ENCODE results near the gene SOSTDC1. TPM values are rescaled to one million over a fixed set of nuclear protein-coding genes. Genes with fewer than 3 reads are reported as not detected.

The SOSTDC1 gene
- total RNA-seq, 3 donors from 2014 or later: 2.6 to 11.6 TPM; not detected in 1

GRCh38 chr7:16420649-16421332 lies 44.7 kb downstream of the SOSTDC1 start:
- peak overlapping the region; percentile 98 for H3K27ac ChIP-seq
- peak in 2 of 3 donors; percentile 33 to 41 for TF ChIP-seq CTCF (IDR thresholded peaks at IDR 0.05)
- TF ChIP-seq POLR2A (IDR thresholded peaks at IDR 0.05): peak; percentile 87
- peak; percentile 67 to 93 (median 90) for TF ChIP-seq POLR2AphosphoS5 (IDR thresholded peaks at IDR 0.05)
- peaks cover 0 to 3% of the 10 kb centered on the region in 2 donors for H3K4me1 ChIP-seq
- no peaks in the 10 kb centered on the region for H3K27me3 ChIP-seq
- intact Hi-C loops (cut with DNase I; ENCODE audit: low total_unique reads): no loop called here
- H3K9me3 ChIP-seq: no peaks in the 10 kb centered on the region
- peak overlapping the region; percentile 62 to 78 (median 73) for H3K4me3 ChIP-seq
- DNase-seq (ENCODE audit: low spot score in 2 of 2): peak; percentile 75 to 80
- H3K36me3 ChIP-seq: no peaks in the 10 kb centered on the region

- peak overlapping the region; percentile 62 to 78 (median 73) for H3K4me3 ChIP-seq
- TF ChIP-seq POLR2A (IDR thresholded peaks at IDR 0.05) (no peak), CTCF (IDR thresholded peaks at IDR 0.05) (no peak), POLR2AphosphoS5 (IDR thresholded peaks at IDR 0.05) (no peak)
- no peaks in the 10 kb centered on the region for H3K9me3 ChIP-seq
- H3K36me3 ChIP-seq: no peaks in the 10 kb centered on the region
- peaks cover 0 to 3% of the 10 kb centered on the region in 2 donors for H3K4me1 ChIP-seq
- no peak for DNase-seq (ENCODE audit: low spot score in 2 of 2)
- no peaks in the 10 kb centered on the region for H3K27me3 ChIP-seq
- H3K27ac ChIP-seq: peak overlapping the region; percentile 98
- intact Hi-C loops (cut with DNase I; ENCODE audit: low total_unique reads): no loop called here
Measured at GRCh38 chr7:16420329-16420648, 45.2 kb downstream of the SOSTDC1 start.

- no peak for TF ChIP-seq CTCF (IDR thresholded peaks at IDR 0.05)
- TF ChIP-seq POLR2AphosphoS5 (IDR thresholded peaks at IDR 0.05): no peak
- TF ChIP-seq POLR2A (IDR thresholded peaks at IDR 0.05): no peak
- Histone ChIP-seq H3K9me3 (no peaks in the 10 kb centered on the region), H3K36me3 (no peaks in the 10 kb centered on the region), H3K4me1 (peaks cover 0 to 3% of the 10 kb centered on the region in 2 donors), H3K27me3 (no peaks in the 10 kb centered on the region), H3K4me3 (peak overlapping the region in 2 of 3 donors; percentile 73 to 78), H3K27ac (peak overlapping the region; percentile 98)
- intact Hi-C loops (cut with DNase I; ENCODE audit: low total_unique reads): no loop called here
- DNase-seq (ENCODE audit: low spot score in 2 of 2): no peak
Measured at GRCh38 chr7:16419859-16420258, 45.7 kb downstream of the SOSTDC1 start.

GRCh38 chr7:16419126-16419525 lies 46.4 kb downstream of the SOSTDC1 start:
- TF ChIP-seq POLR2A (IDR thresholded peaks at IDR 0.05): no peak
- no peak for TF ChIP-seq POLR2AphosphoS5 (IDR thresholded peaks at IDR 0.05)
- no peak for TF ChIP-seq CTCF (IDR thresholded peaks at IDR 0.05)

GRCh38 chr7:16417906-16418305 lies 47.6 kb downstream of the SOSTDC1 start:
- H3K27me3 ChIP-seq: no peaks in the 10 kb centered on the region
- peaks cover 0 to 3% of the 10 kb centered on the region in 2 donors for H3K4me1 ChIP-seq
- no peak overlapping the region for H3K27ac ChIP-seq
- no peak for DNase-seq (ENCODE audit: low spot score in 2 of 2)
- no peaks in the 10 kb centered on the region for H3K9me3 ChIP-seq
- intact Hi-C loops (cut with DNase I; ENCODE audit: low total_unique reads): no loop called here
- TF ChIP-seq CTCF (IDR thresholded peaks at IDR 0.05): no peak
- no peak for TF ChIP-seq POLR2A (IDR thresholded peaks at IDR 0.05)
- no peaks in the 10 kb centered on the region for H3K36me3 ChIP-seq
- H3K4me3 ChIP-seq: no peak overlapping the region

More at GRCh38 chr7:16419126-16419525, 46.4 kb downstream of the SOSTDC1 start:
- no peak overlapping the region for H3K27ac ChIP-seq
- intact Hi-C loops (cut with DNase I; ENCODE audit: low total_unique reads): no loop called here
- H3K36me3 ChIP-seq: no peaks in the 10 kb centered on the region
- H3K4me1 ChIP-seq: peaks cover 0 to 3% of the 10 kb centered on the region in 2 donors
- H3K9me3 ChIP-seq: no peaks in the 10 kb centered on the region
- H3K27me3 ChIP-seq: no peaks in the 10 kb centered on the region
- no peak for DNase-seq (ENCODE audit: low spot score in 2 of 2)
- H3K4me3 ChIP-seq: no peak overlapping the region
